ENCODE data around the gene KCNQ1.

Gene KCNQ1

DNA sequence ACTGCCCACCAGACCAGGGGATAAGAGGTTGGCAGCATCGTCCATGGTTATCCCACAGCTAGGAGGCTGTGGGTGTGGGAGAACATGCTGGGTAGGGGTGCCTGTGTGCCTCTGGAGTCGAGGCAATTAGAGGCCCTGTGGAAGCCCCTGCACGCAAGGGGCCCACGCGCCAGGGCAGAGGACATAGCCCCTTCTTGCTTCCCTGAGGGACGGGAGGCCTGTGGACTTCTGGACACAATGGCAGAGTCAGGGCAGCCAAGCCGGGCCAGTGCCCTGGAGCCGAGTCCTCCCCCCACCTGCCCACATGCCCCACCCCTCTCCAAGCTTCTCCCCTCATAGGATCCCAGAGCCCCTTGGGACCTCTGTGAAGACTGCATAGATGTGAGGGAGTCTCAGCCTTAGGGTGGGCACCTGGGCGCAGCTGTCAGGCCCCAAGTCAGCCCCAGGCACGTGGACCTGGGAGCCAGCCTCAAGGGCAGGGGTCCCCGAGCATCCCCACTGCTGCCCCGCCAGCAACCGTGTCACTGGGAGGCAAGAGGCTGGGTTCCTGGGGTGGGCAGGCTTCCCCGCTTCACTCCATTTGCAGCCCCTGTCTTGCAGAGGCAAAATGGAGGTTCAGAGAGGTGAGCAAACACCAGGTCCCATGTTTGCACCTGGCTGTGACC, 388.4 kb downstream of the KCNQ1 start:
- TF ChIP-seq TAF1 (IDR thresholded peaks at IDR 0.05; ENCODE audit: borderline replicate concordance, low read depth, low read length) (no peak), POLR2AphosphoS5 (IDR thresholded peaks at IDR 0.05; ENCODE audit: low read depth, low read length) (no peak)
- FAIRE-seq (no peak), DNase-seq (ENCODE audit: insufficient read length) (no peak)

GRCh38 chr11:2833716-2834502, 389.1 kb downstream of the KCNQ1 start:
- TF ChIP-seq TAF1 (IDR thresholded peaks at IDR 0.05; ENCODE audit: borderline replicate concordance, low read depth, low read length) (no peak), POLR2AphosphoS5 (IDR thresholded peaks at IDR 0.05; ENCODE audit: low read depth, low read length) (no peak), POLR2A (IDR thresholded peaks at IDR 0.05; ENCODE audit: low read depth, low read length) (no peak)
- FAIRE-seq (no peak), DNase-seq (ENCODE audit: insufficient read length) (no peak)

- DNase-seq (ENCODE audit: insufficient read length) = no peak
- FAIRE-seq = no peak
- TF ChIP-seq TAF1 (IDR thresholded peaks at IDR 0.05; ENCODE audit: borderline replicate concordance, low read depth, low read length) (no peak), POLR2AphosphoS5 (IDR thresholded peaks at IDR 0.05; ENCODE audit: low read depth, low read length) (no peak), POLR2A (IDR thresholded peaks at IDR 0.05; ENCODE audit: low read depth, low read length) (no peak)
Measured at GRCh38 chr11:2834503-2835273, 389.9 kb downstream of the KCNQ1 start.

- FAIRE-seq = no peak
- no peak for DNase-seq (ENCODE audit: insufficient read length)
- no peak for TF ChIP-seq TAF1 (IDR thresholded peaks at IDR 0.05; ENCODE audit: borderline replicate concordance, low read depth, low read length)
- no peak for TF ChIP-seq POLR2AphosphoS5 (IDR thresholded peaks at IDR 0.05; ENCODE audit: low read depth, low read length)
- TF ChIP-seq POLR2A (IDR thresholded peaks at IDR 0.05; ENCODE audit: low read depth, low read length) = no peak
Measured at GRCh38 chr11:2835296-2835695, 390.5 kb downstream of the KCNQ1 start.

- FAIRE-seq (no peak), DNase-seq (ENCODE audit: insufficient read length) (no peak)
- TF ChIP-seq TAF1 (IDR thresholded peaks at IDR 0.05; ENCODE audit: borderline replicate concordance, low read depth, low read length) (no peak), POLR2AphosphoS5 (IDR thresholded peaks at IDR 0.05; ENCODE audit: low read depth, low read length) (no peak), POLR2A (IDR thresholded peaks at IDR 0.05; ENCODE audit: low read depth, low read length) (no peak)
Measured at GRCh38 chr11:2835751-2836150, 390.9 kb downstream of the KCNQ1 start.

GRCh38 chr11:2836315-2837095, 391.7 kb downstream of the KCNQ1 start:
- DNase-seq (ENCODE audit: insufficient read length) = no peak
- no peak for FAIRE-seq
- TF ChIP-seq POLR2A (IDR thresholded peaks at IDR 0.05; ENCODE audit: low read depth, low read length) = no peak

- no peak for DNase-seq (ENCODE audit: insufficient read length)
- TF ChIP-seq TAF1 (IDR thresholded peaks at IDR 0.05; ENCODE audit: borderline replicate concordance, low read depth, low read length) (no peak), POLR2A (IDR thresholded peaks at IDR 0.05; ENCODE audit: low read depth, low read length) (no peak), POLR2AphosphoS5 (IDR thresholded peaks at IDR 0.05; ENCODE audit: low read depth, low read length) (no peak)
- no peak for FAIRE-seq
Measured at GRCh38 chr11:2837096-2837601, 392.3 kb downstream of the KCNQ1 start.

- no peak for FAIRE-seq
- no peak for TF ChIP-seq POLR2A (IDR thresholded peaks at IDR 0.05; ENCODE audit: low read depth, low read length)
- TF ChIP-seq POLR2AphosphoS5 (IDR thresholded peaks at IDR 0.05; ENCODE audit: low read depth, low read length) = no peak
- no peak for TF ChIP-seq TAF1 (IDR thresholded peaks at IDR 0.05; ENCODE audit: borderline replicate concordance, low read depth, low read length)
- no peak for DNase-seq (ENCODE audit: insufficient read length)
Measured at GRCh38 chr11:2837651-2838050, 392.8 kb downstream of the KCNQ1 start.

DNA sequence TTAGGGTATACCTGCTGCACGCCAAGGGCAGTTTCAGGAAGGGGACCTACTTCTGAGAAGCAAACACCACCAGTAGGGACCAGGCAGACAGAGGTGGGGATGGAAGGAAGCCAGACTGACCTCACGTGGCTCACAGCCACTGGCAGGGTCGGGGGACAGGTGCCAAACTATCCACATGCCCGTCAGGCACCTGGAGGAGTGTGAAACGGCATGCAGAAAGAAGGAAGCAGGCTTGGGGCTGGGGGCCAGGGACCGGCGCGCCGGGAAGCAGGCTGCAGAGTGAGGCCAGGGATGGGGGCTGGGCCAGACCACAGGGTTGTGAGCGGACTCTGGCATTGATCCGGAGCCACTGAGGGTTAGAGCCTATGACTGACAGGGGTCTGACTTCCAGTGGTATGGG, 393.3 kb downstream of the KCNQ1 start:
- DNase-seq (ENCODE audit: insufficient read length) (no peak), FAIRE-seq (no peak)
- TF ChIP-seq POLR2AphosphoS5 (IDR thresholded peaks at IDR 0.05; ENCODE audit: low read depth, low read length) (no peak), POLR2A (IDR thresholded peaks at IDR 0.05; ENCODE audit: low read depth, low read length) (no peak), TAF1 (IDR thresholded peaks at IDR 0.05; ENCODE audit: borderline replicate concordance, low read depth, low read length) (no peak)

GRCh38 chr11:2838676-2839294, 394.0 kb downstream of the KCNQ1 start:
- no peak for FAIRE-seq

More at GRCh38 chr11:2838676-2839294, 394.0 kb downstream of the KCNQ1 start:
- no peak for TF ChIP-seq POLR2AphosphoS5 (IDR thresholded peaks at IDR 0.05; ENCODE audit: low read depth, low read length)
- TF ChIP-seq POLR2A (IDR thresholded peaks at IDR 0.05; ENCODE audit: low read depth, low read length) = no peak
- no peak for TF ChIP-seq TAF1 (IDR thresholded peaks at IDR 0.05; ENCODE audit: borderline replicate concordance, low read depth, low read length)
- DNase-seq (ENCODE audit: insufficient read length) = no peak

All from GM12892 (cell line).